Dermis microvascular lymphatic vessel endothelial cell (primary cell): ENCODE data around the gene SIGLEC10. TPM values are rescaled to one million over a fixed set of nuclear protein-coding genes. Genes with fewer than 3 reads are reported as not detected.
"Not testable (repeated sequence)": the region's sequence is repeated elsewhere in the genome, so short reads cannot be mapped to it uniquely, and the experiment has no call there.

ENCODE experiments used
- DNase-seq, 2 donors: peaks; one replicate each; pipeline versions ENCODE4 v3.0.0 to v3.0.0-alpha.2; 2010; ENCODE audit warnings: low read depth in 2 of 2
- total RNA-seq: library from RNA; depleted of rRNA; stranded (reverse); fragments of >200 nt; gene quantifications from 2 replicates; pipeline ENCODE4 v1.2.1, GENCODE V29; 2014

SIGLEC10 gene
- not detected in 2 replicates for total RNA-seq

- DNase-seq, result no peak
Measured at GRCh38 chr19:51417107-51417809, at the start of gene SIGLEC10. Gene SIGLEC10, minus strand, starts transcription at chr19:51417642. Its CDS starts 61 bp downstream, at chr19:51417581.

- DNase-seq, result no peak
Measured at GRCh38 chr19:51466723-51467122, 49.3 kb upstream of the SIGLEC10 start.

- not testable (repeated sequence) for DNase-seq
Measured at GRCh38 chr19:51463976-51464581, 46.6 kb upstream of the SIGLEC10 start.

GRCh38 chr19:51462681-51463080 is 45.2 kb upstream of the SIGLEC10 start:
- DNase-seq, result no peak

- DNase-seq, result no peak
Measured at GRCh38 chr19:51462276-51462675, 44.8 kb upstream of the SIGLEC10 start.

GRCh38 chr19:51461723-51462161 is 44.3 kb upstream of the SIGLEC10 start:
- no peak for DNase-seq

GRCh38 chr19:51460164-51460992 is 42.9 kb upstream of the SIGLEC10 start:
- peak; percentile 7 to 28 for DNase-seq

GRCh38 chr19:51458899-51459505 is 41.6 kb upstream of the SIGLEC10 start:
- no peak for DNase-seq

GRCh38 chr19:51458051-51458645 is 40.7 kb upstream of the SIGLEC10 start, which contains the start of gene SIGLEC8:
Gene SIGLEC8, minus strand, starts transcription at chr19:51458454. Its CDS starts 67 bp downstream, at chr19:51458387.
- DNase-seq, result no peak

- DNase-seq, result no peak
Measured at GRCh38 chr19:51457351-51458013, 40.0 kb upstream of the SIGLEC10 start.

GRCh38 chr19:51456541-51457290 is 39.3 kb upstream of the SIGLEC10 start:
- DNase-seq, result no peak

- no peak for DNase-seq
Measured at GRCh38 chr19:51450730-51451307, 33.4 kb upstream of the SIGLEC10 start.

GRCh38 chr19:51448411-51449016 is 31.1 kb upstream of the SIGLEC10 start:
- no peak for DNase-seq

GRCh38 chr19:51448011-51448410 is 30.6 kb upstream of the SIGLEC10 start:
- no peak for DNase-seq

GRCh38 chr19:51447510-51447909 is 30.1 kb upstream of the SIGLEC10 start:
- DNase-seq, result not testable (repeated sequence)

GRCh38 chr19:51441410-51442390 is 24.3 kb upstream of the SIGLEC10 start:
- DNase-seq, result no peak

GRCh38 chr19:51440846-51441409 is 23.5 kb upstream of the SIGLEC10 start:
- no peak for DNase-seq

- no peak for DNase-seq
Measured at GRCh38 chr19:51440052-51440451, 22.6 kb upstream of the SIGLEC10 start.
